MM.1S (cell line): ENCODE data around the gene KIFAP3.

Experiments used
- CTCF ChIP-seq: fragments of 300-600 bp; sonication (generic); IDR thresholded peaks from 2 replicates; pipeline ENCODE4 v1.5.1; 2016; ENCODE audit warnings: antibody characterized with exemption, low read length, mixed read lengths
- EZH2 ChIP-seq: fragments of 300-600 bp; sonication (generic); optimal IDR thresholded peaks from 2 replicates; pipeline ENCODE3; 2017; ENCODE audit warnings: low read depth, mild to moderate bottlenecking, antibody characterized with exemption, low read length, mixed read lengths
- EZH2phosphoT487 ChIP-seq: fragments of 300-600 bp; sonication (generic); IDR thresholded peaks from 2 replicates; pipeline ENCODE4 v1.6.1; 2018; ENCODE audit warnings: antibody characterized with exemption, low read length

- TF ChIP-seq EZH2 (no peak), CTCF (no peak), EZH2phosphoT487 (no peak)
These were observed 123.4 kb downstream of the KIFAP3 start for GRCh38 chr1:169951108-169951507.
